Measurements from ENCODE around the gene TDO2. TPM values are rescaled to one million over a fixed set of nuclear protein-coding genes. Genes with fewer than 3 reads are reported as not detected.

Gene TDO2
- total RNA-seq, 1 experiment from 2014 or later: 0.13 TPM

GRCh38 chr4:155881555-155881954 is 21.9 kb upstream of the TDO2 start:
- ATAC-seq (no peak), DNase-seq (ENCODE audit: low spot score) (no peak)
- Mint-ChIP-seq H3K36me3 (peaks cover 37% of the 10 kb centered on the region), H3K27ac (no peak overlapping the region), H3K4me1 (peaks cover 22% of the 10 kb centered on the region), H3K4me3 (no peak overlapping the region), H3K27me3 (ENCODE audit: low read depth) (no peaks in the 10 kb centered on the region; the same call in 1 of the 2 replicates), H3K9me3 (peaks cover 58% of the 10 kb centered on the region)
- no peak for TF ChIP-seq NR2C2 (CRISPR knock-in tag; IDR thresholded peaks at IDR 0.05)
- TF ChIP-seq, protein P1, sequence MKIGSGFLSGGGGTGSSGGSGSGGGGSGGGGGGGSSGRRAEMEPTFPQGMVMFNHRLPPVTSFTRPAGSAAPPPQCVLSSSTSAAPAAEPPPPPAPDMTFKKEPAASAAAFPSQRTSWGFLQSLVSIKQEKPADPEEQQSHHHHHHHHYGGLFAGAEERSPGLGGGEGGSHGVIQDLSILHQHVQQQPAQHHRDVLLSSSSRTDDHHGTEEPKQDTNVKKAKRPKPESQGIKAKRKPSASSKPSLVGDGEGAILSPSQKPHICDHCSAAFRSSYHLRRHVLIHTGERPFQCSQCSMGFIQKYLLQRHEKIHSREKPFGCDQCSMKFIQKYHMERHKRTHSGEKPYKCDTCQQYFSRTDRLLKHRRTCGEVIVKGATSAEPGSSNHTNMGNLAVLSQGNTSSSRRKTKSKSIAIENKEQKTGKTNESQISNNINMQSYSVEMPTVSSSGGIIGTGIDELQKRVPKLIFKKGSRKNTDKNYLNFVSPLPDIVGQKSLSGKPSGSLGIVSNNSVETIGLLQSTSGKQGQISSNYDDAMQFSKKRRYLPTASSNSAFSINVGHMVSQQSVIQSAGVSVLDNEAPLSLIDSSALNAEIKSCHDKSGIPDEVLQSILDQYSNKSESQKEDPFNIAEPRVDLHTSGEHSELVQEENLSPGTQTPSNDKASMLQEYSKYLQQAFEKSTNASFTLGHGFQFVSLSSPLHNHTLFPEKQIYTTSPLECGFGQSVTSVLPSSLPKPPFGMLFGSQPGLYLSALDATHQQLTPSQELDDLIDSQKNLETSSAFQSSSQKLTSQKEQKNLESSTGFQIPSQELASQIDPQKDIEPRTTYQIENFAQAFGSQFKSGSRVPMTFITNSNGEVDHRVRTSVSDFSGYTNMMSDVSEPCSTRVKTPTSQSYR (CRISPR knock-in tag; IDR thresholded peaks at IDR 0.05): no peak
- no peak for TF ChIP-seq IRF1 (CRISPR knock-in tag; IDR thresholded peaks at IDR 0.05)
- TF ChIP-seq ZNF138 (CRISPR knock-in tag; conservative IDR thresholded peaks at IDR 0.05): no peak
- no peak for TF ChIP-seq FOXJ3 (CRISPR knock-in tag; IDR thresholded peaks at IDR 0.05; ENCODE audit: borderline replicate concordance)
- TF ChIP-seq, protein P2, sequence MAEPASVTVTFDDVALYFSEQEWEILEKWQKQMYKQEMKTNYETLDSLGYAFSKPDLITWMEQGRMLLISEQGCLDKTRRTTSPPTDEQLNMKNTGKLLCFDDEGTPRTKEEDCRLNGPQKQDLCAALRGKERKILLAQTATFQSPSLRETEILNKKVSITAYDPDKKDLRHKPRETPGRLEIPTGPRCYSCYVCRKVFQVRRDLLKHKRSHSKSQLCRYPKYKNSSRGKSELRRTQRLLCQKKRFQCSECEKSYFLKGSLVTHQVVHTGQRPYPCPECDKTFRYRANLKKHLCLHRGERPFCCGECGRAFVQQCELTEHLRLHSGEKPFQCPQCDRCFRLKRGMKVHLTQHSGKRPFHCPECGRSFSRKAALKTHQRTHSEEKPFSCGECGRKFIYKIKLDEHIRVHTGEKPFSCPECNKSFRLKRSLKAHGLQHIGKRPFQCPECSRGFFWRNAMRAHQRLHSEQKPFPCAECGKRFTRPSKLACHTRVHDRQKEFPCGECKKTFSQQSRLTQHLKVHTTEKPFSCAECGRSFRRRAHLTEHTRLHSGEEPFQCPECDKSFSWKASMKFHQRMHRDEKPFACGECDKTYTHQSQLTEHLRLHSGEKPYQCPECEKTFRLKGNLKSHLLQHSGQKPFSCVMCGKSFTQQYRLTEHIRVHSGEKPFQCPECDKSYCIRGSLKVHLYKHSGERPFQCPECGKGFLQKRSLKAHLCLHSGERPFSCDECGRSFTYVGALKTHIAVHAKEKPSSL (CRISPR knock-in tag; conservative IDR thresholded peaks at IDR 0.05): no peak
- TF ChIP-seq SMAD4 (CRISPR knock-in tag; IDR thresholded peaks at IDR 0.05): no peak
- TF ChIP-seq ELF4 (CRISPR knock-in tag; IDR thresholded peaks at IDR 0.05; ENCODE audit: low read depth): no peak
- TF ChIP-seq EMX1 (CRISPR knock-in tag; IDR thresholded peaks at IDR 0.05): no peak
- TF ChIP-seq NFATC4 (CRISPR knock-in tag; IDR thresholded peaks at IDR 0.05): no peak
- TF ChIP-seq, protein P3, sequence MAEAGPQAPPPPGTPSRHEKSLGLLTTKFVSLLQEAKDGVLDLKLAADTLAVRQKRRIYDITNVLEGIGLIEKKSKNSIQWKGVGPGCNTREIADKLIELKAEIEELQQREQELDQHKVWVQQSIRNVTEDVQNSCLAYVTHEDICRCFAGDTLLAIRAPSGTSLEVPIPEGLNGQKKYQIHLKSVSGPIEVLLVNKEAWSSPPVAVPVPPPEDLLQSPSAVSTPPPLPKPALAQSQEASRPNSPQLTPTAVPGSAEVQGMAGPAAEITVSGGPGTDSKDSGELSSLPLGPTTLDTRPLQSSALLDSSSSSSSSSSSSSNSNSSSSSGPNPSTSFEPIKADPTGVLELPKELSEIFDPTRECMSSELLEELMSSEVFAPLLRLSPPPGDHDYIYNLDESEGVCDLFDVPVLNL (CRISPR knock-in tag; IDR thresholded peaks at IDR 0.05; ENCODE audit: borderline replicate concordance, low read depth): no peak
- no peak for TF ChIP-seq TEAD4 (CRISPR knock-in tag; IDR thresholded peaks at IDR 0.05)
- TF ChIP-seq ATF2 (CRISPR knock-in tag; IDR thresholded peaks at IDR 0.05; ENCODE audit: borderline replicate concordance, low read depth): no peak
- TF ChIP-seq, protein P4, sequence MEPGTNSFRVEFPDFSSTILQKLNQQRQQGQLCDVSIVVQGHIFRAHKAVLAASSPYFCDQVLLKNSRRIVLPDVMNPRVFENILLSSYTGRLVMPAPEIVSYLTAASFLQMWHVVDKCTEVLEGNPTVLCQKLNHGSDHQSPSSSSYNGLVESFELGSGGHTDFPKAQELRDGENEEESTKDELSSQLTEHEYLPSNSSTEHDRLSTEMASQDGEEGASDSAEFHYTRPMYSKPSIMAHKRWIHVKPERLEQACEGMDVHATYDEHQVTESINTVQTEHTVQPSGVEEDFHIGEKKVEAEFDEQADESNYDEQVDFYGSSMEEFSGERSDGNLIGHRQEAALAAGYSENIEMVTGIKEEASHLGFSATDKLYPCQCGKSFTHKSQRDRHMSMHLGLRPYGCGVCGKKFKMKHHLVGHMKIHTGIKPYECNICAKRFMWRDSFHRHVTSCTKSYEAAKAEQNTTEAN (CRISPR knock-in tag; IDR thresholded peaks at IDR 0.05): no peak
- no peak for TF ChIP-seq ATF6 (CRISPR knock-in tag; IDR thresholded peaks at IDR 0.05)
- no peak for TF ChIP-seq ZNF219 (CRISPR knock-in tag; IDR thresholded peaks at IDR 0.05; ENCODE audit: borderline replicate concordance)
- no peak for TF ChIP-seq HMGA2 (CRISPR knock-in tag; IDR thresholded peaks at IDR 0.05)
- TF ChIP-seq FOXP4 (CRISPR knock-in tag; IDR thresholded peaks at IDR 0.05): no peak
- no peak for TF ChIP-seq MLX (CRISPR knock-in tag; IDR thresholded peaks at IDR 0.05)
- ChIA-PET CTCF (no interaction called here), POLR2A (no interaction called here)
